ENCODE data around the gene OTULIN. TPM values are rescaled to one million over a fixed set of nuclear protein-coding genes. Genes with fewer than 3 reads are reported as not detected.

Gene OTULIN
- total and polyA plus RNA-seq, 2 experiments from 2014 or later, result 12.8 to 24.4 TPM

DNA sequence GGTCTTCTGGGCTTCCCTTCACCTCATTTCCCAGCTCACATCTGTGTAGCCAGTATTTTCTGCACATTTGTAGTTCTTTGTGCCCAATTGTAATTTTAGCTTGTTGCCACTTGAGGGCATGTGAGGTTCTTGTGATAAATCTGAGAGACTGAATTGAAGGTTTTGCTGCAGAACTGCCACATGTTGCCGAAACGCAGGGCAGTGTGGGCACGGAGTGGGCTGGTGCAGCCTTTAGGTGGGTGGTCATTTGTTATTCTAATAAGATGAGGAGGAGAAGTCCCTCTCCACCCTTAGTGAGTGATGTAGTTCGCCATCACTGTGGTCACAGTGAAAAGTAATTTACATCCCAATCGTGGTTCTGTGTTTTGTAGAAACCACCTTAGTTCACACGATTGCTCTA lies 21.2 kb downstream of the OTULIN start:
- no peaks in the 10 kb centered on the region for H4K20me1 ChIP-seq (ENCODE audit: insufficient read depth)
- in situ Hi-C loops (cut with MboI), result no loop called here
- no peaks in the 10 kb centered on the region for H3K9me2 ChIP-seq (ENCODE audit: insufficient read depth)
- peaks cover 37% of the 10 kb centered on the region for H3K36me3 ChIP-seq (ENCODE audit: low read depth)
- H3K79me2 ChIP-seq (ENCODE audit: insufficient read depth), result peaks cover 27% of the 10 kb centered on the region
- H3K9ac ChIP-seq, result no peak overlapping the region
- no peak overlapping the region for H2AFZ ChIP-seq
- WGBS, 2 experiments (ENCODE audit: low coverage in 1 of 2, low lambda C conversion rate in 2 of 2, missing lambda C conversion rate in 2 of 2), result 56 to 61% methylated on average over 6 of the region's 6 CpGs
- no peaks in the 10 kb centered on the region for H3K9me3 ChIP-seq (ENCODE audit: low read depth)
- peak; percentile 79 for DNase-seq
- no peaks in the 10 kb centered on the region for H3K4me1 ChIP-seq (ENCODE audit: insufficient read depth)
- no peak overlapping the region for H3K4me3 ChIP-seq
- no peaks in the 10 kb centered on the region for H3K27me3 ChIP-seq (replicated peaks; ENCODE audit: insufficient read depth)
- no peak overlapping the region for H3K27ac ChIP-seq
- TF ChIP-seq EZH2 (IDR thresholded peaks at IDR 0.05; ENCODE audit: insufficient read depth, poor library complexity, severe bottlenecking) (no peak), EZH2phosphoT487 (IDR thresholded peaks at IDR 0.05; ENCODE audit: insufficient read depth, low read depth) (no peak)
- H3K4me2 ChIP-seq (ENCODE audit: unreplicated experiment), result no peak overlapping the region
- H3F3A ChIP-seq (ENCODE audit: insufficient read depth), result peaks cover 7% of the 10 kb centered on the region; the same call in 1 of the 2 replicates

DNA sequence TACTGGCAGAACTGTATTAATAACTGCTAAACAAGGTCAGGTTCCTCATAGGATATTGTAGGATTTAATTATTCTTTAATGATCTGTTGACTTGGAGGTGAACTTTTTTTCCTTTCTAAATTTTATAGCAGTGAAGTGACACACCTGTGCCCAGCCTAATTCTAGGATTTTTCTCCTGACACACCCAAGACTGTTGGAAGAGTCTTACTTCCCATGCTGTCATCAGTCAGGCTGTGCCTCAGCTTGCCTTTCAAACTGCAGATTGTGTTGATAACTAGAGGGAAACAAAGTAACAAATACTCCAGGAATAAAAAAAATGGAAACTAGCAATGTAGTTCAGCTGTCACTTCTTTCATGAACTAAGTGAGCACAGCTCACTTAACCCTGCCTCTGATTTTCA lies 22.0 kb downstream of the OTULIN start:
- Histone ChIP-seq H3K27ac (no peak overlapping the region), H3K36me3 (ENCODE audit: low read depth) (peaks cover 44% of the 10 kb centered on the region), H3K4me1 (ENCODE audit: insufficient read depth) (no peaks in the 10 kb centered on the region)

DNA sequence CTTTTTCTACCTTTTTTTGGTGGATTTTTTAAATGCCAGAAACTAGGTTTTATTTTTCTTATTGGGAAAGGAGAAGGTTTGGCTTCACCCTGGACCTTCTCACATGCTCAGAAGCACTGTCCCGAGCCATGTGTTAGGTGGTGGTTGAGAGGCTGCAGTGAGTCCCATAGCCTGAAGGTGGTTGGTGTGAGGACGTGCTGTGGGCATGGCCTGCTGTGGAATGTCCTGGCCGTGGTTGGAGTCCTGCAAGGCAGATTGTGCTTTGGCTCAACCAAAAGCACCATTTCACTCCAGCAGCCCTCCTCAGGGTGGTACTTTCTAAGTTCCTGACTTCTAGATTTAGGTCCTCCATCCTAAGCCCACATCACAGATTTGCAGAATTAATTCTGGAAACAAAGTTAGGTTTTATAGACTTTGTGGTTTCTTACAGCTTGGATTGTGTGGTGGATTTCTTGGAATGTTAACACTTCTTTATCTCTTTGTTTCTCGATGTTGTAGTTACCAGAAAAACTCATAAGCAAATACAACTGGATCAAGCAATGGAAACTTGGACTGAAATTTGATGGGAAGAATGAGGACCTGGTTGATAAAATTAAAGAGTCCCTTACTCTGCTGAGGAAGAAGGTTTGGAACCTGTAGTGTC lies 22.6 kb downstream of the OTULIN start:
- WGBS, 2 experiments (ENCODE audit: low coverage in 1 of 2, low lambda C conversion rate in 2 of 2, missing lambda C conversion rate in 2 of 2), result 50 to 57% methylated on average over 4 of the region's 4 CpGs
- H4K20me1 ChIP-seq (ENCODE audit: insufficient read depth), result no peaks in the 10 kb centered on the region
- no peaks in the 10 kb centered on the region for H3K27me3 ChIP-seq (replicated peaks; ENCODE audit: insufficient read depth)
- H3K4me3 ChIP-seq, result no peak overlapping the region
- peaks cover 50% of the 10 kb centered on the region for H3K36me3 ChIP-seq (ENCODE audit: low read depth)
- H3K9me3 ChIP-seq (ENCODE audit: low read depth), result no peaks in the 10 kb centered on the region
- no peak overlapping the region for H3K9ac ChIP-seq
- no peaks in the 10 kb centered on the region for H3K4me1 ChIP-seq (ENCODE audit: insufficient read depth)
- peaks cover 7% of the 10 kb centered on the region; the same call in 1 of the 2 replicates for H3F3A ChIP-seq (ENCODE audit: insufficient read depth)
- H3K27ac ChIP-seq, result no peak overlapping the region
- TF ChIP-seq EZH2 (IDR thresholded peaks at IDR 0.05; ENCODE audit: insufficient read depth, poor library complexity, severe bottlenecking), result no peak
- TF ChIP-seq EZH2phosphoT487 (IDR thresholded peaks at IDR 0.05; ENCODE audit: insufficient read depth, low read depth), result no peak
- no peaks in the 10 kb centered on the region for H3K9me2 ChIP-seq (ENCODE audit: insufficient read depth)
- H3K79me2 ChIP-seq (ENCODE audit: insufficient read depth), result peaks cover 27% of the 10 kb centered on the region
- in situ Hi-C loops (cut with MboI), result no loop called here
- no peak overlapping the region for H2AFZ ChIP-seq
- no peak overlapping the region for H3K4me2 ChIP-seq (ENCODE audit: unreplicated experiment)
- peak; percentile 27 for DNase-seq

More for the DNA sequence above, 22.0 kb downstream of the OTULIN start:
- Histone ChIP-seq H4K20me1 (ENCODE audit: insufficient read depth) (no peaks in the 10 kb centered on the region), H3K4me3 (no peak overlapping the region), H3F3A (ENCODE audit: insufficient read depth) (peaks cover 7% of the 10 kb centered on the region; the same call in 1 of the 2 replicates), H3K9me3 (ENCODE audit: low read depth) (no peaks in the 10 kb centered on the region), H3K9ac (no peak overlapping the region), H3K4me2 (ENCODE audit: unreplicated experiment) (no peak overlapping the region), H3K27me3 (replicated peaks; ENCODE audit: insufficient read depth) (no peaks in the 10 kb centered on the region), H3K79me2 (ENCODE audit: insufficient read depth) (peaks cover 27% of the 10 kb centered on the region), H2AFZ (no peak overlapping the region), H3K9me2 (ENCODE audit: insufficient read depth) (no peaks in the 10 kb centered on the region)
- in situ Hi-C loops (cut with MboI), result no loop called here
- TF ChIP-seq EZH2 (IDR thresholded peaks at IDR 0.05; ENCODE audit: insufficient read depth, poor library complexity, severe bottlenecking) (no peak), EZH2phosphoT487 (IDR thresholded peaks at IDR 0.05; ENCODE audit: insufficient read depth, low read depth) (no peak)
- DNase-seq, result no peak

DNA sequence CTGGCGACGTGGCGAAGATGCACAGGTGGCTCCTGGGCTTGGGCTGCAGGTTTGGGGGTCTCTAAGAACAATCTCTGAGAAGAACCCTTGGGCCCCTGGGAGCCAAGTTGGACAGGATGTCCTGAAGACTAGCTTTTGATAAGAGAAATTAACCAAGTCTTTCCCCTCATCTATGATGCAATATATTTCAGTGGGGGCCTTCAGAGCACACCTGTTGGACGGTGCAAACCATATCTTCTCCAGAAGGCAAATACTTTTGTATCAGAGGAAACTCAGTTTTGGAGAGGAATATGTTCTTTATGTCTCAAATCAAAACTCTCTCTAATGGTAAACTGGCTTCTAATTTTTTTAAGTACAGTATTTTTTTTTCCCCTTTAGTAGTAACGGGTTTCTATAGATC lies 28.6 kb downstream of the OTULIN start:
- Histone ChIP-seq H4K20me1 (ENCODE audit: insufficient read depth) (no peaks in the 10 kb centered on the region), H3K9me2 (ENCODE audit: insufficient read depth) (no peaks in the 10 kb centered on the region), H3K36me3 (ENCODE audit: low read depth) (peaks cover 54% of the 10 kb centered on the region), H3F3A (ENCODE audit: insufficient read depth) (no peaks in the 10 kb centered on the region), H3K27ac (no peak overlapping the region), H3K9me3 (ENCODE audit: low read depth) (no peaks in the 10 kb centered on the region), H3K4me2 (ENCODE audit: unreplicated experiment) (no peak overlapping the region), H3K79me2 (ENCODE audit: insufficient read depth) (peaks cover 19% of the 10 kb centered on the region; the same call in 1 of the 2 replicates), H2AFZ (no peak overlapping the region), H3K9ac (no peak overlapping the region), H3K27me3 (replicated peaks; ENCODE audit: insufficient read depth) (no peaks in the 10 kb centered on the region), H3K4me3 (no peak overlapping the region), H3K4me1 (ENCODE audit: insufficient read depth) (no peaks in the 10 kb centered on the region)
- in situ Hi-C loops (cut with MboI), result loop anchor here (10.0 kb wide), 1 partner anchor 312 kb away; no protein-coding TSS in a partner anchor
- no peak for DNase-seq
- WGBS, 2 experiments (ENCODE audit: low coverage in 1 of 2, low lambda C conversion rate in 2 of 2, missing lambda C conversion rate in 2 of 2), result 96 to 97% methylated on average over 5 of the region's 5 CpGs
- TF ChIP-seq EZH2 (IDR thresholded peaks at IDR 0.05; ENCODE audit: insufficient read depth, poor library complexity, severe bottlenecking) (no peak), EZH2phosphoT487 (IDR thresholded peaks at IDR 0.05; ENCODE audit: insufficient read depth, low read depth) (no peak)

All from GM23248 (cell line).